ENCODE data around the gene CTBP2.

The CTBP2 gene

GRCh38 chr10:125043841-125044658 is 116.3 kb downstream of the CTBP2 start:
- DNase-seq (ENCODE audit: low read depth in 3 of 3), result no peak

GRCh38 chr10:125041856-125042506 is 118.4 kb downstream of the CTBP2 start:
- no peak for DNase-seq (ENCODE audit: low read depth in 3 of 3)

DNA sequence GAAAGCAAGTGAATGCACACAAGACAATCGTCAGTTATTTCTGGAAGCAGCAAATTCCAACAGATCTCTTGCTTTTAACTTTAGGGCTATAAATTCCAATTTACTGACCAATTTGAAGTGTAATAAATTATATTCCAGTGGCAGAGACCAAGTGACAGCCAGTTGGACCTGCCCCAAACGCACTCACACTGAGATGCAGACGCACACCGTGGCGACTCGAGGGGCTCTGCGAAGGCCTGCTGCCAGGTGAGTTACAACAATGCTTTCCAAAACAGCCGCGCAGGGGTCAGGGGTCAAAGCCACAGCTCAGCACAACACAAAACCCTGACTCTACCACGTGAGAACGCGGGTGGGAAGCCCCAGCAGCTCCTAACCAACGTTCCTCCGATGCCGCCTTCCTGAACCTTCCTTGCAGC is 121.0 kb downstream of the CTBP2 start:
- no peak for DNase-seq (ENCODE audit: low read depth in 3 of 3)

GRCh38 chr10:125038637-125039036 is 121.7 kb downstream of the CTBP2 start:
- DNase-seq (ENCODE audit: low read depth in 3 of 3), result no peak

DNA sequence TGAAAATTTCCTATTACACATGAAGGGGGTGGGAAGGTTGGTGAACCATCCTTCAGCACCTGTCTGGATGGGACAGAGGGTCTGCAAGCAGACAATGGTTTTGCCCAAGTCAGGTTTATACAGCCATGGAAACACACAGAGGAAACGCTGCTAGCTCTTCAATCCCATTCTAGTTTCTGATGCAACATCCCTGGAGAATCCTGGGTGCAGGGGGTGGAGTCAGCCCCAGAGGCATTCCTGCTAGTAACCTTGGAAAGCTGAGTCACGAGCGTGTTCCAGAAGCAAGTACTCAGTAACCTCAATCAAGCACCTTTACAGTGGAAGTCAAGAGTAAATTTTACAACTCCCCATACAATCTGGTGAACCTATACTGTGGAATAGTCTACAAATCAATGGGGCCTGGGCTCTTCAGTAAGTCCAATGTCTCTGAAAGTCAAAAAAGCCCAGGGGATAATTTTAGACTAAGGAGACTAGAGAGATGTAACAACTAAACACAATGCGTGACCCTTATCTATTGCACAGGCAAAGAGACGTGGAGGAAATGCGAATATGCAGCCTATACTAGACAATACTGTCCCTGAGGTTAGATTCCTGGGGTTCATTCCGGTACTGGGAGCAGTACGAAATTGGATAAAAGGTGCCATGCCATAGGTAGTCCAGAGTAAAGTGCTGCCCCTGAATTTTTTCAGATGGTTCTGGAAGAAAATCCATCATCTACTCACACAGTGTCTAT is 123.1 kb downstream of the CTBP2 start:
- no peak for DNase-seq (ENCODE audit: low read depth in 3 of 3)

DNA sequence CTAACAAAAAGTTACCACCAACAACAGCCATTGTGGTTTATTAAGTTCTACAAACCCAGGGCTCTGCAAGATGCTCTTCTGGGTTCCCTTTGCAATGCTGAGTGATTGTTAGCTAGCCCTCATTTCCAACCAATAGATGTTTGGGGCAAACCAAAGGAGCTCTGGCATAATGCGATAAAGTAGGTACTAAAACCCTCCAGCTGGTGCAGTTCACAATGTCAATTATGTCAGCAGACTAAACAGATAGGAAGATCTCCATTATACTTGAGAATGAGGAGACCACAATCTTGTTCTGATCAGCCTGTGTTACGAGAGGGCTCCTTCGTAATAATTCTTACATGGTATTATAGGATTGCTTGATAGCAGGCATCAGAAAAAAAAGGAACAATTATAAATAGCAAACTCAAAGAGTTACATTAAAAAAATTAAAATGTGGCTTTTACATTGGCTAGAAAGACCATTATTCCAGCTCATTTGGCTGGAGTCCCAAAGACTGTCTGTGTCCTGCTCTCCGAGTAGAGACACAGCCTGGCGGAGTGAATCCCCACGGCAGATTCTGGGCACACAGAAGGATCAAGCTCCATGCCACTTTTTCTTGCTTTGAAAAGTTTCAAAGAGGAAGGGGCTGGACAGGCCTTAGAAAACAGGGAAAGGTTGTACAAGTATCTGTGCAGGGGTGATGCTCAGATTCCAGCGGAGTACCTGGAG is 124.6 kb downstream of the CTBP2 start:
- no peak for DNase-seq (ENCODE audit: low read depth in 3 of 3)

- DNase-seq (ENCODE audit: low read depth in 3 of 3), result no peak
These were observed 125.2 kb downstream of the CTBP2 start for GRCh38 chr10:125035136-125035535.

DNA sequence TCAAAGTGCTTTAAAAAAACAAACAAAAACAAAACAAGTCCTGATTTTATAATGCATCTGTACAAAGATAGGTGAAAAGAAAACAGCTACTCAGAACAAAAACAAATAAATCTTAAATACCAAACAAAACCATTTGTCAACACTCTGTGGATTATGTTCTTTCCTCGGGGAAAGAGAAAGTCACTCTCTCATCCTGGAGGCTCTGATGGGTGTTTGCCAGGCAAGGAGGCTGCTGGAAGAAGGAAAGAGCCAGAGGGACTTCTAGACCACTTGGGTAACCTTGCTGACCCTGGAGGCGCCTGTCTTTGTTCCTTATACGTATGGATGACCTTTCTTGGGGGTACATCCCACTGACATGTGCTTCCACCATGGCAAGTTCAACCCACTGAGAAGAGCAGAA is 125.7 kb downstream of the CTBP2 start:
- no peak for DNase-seq (ENCODE audit: low read depth in 3 of 3)

DNA sequence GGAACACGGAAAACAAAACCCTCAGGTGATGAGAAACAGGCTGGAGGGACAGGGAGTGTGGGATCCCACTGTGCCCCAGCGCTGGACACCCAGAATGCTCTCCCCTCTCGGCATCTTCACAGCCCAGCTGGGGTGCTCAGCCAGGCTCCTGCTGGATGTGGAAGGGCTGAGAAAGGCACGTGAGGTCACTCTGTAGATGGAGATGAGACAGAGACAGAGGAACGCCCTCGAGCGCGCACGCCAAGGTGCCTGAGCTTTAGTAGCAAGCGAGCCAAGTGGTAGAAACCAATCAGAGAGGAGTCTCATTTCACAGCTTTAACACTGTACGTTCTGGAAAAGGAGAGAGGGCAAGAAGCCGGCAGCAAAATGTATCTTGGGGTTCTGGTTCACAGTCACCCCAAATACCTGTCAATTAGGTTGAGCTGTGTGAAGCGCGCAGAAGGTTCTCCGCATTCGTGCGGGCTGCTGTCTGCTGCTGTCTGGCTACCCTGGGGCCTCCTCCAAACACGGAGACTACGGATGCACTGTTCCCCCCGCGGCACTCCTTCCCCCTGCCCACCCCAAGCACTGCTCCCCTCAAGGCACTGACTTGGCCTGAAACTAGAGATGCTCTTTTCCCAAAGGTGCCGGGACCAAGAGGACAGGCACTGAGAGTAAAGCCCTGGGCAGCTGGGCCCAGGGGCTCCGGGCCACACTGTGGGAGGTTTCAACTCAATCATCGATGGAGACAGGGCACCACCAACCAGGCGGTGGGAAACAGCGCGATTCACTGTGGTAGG is 127.0 kb downstream of the CTBP2 start:
- no peak for DNase-seq (ENCODE audit: low read depth in 3 of 3)

GRCh38 chr10:125032474-125033020 is 127.8 kb downstream of the CTBP2 start:
- DNase-seq (ENCODE audit: low read depth in 3 of 3), result no peak

DNA sequence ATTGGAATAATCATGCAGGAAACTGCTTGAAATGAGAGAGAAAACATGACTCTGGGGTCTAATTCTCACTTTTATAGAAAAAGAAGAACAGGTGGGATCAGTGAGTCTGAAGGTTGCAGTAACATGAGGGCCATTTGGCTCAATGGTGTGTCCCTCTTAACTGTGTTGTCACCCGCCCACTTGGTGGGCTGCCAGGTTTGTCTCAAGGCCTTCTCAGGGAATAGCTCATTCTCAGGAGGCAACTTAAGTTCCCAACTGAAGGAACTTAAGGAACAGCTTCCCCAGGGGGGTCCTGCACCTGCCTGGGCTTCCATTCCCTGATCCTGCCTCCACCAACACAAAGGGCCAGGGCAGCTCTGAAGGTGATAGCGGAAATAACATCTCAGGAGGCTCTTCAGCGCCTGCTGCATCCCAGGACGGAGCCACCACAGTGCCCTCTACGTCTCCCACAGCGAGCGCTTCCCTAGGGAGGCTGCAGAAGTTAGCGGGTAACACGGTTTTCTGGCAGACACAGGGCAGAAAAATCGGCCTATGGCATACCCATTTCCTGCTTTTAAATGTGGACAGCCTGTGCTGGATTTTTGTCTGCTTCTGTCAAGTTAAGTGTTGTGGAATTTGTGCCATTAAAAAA is 129.7 kb downstream of the CTBP2 start:
- no peak for DNase-seq (ENCODE audit: low read depth in 3 of 3)

- no peak for DNase-seq (ENCODE audit: low read depth in 3 of 3)
These were observed 130.7 kb downstream of the CTBP2 start for GRCh38 chr10:125029584-125030242.

- DNase-seq (ENCODE audit: low read depth in 3 of 3), result no peak
These were observed 132.2 kb downstream of the CTBP2 start for GRCh38 chr10:125027871-125028869.

- DNase-seq (ENCODE audit: low read depth in 3 of 3), result no peak
These were observed 133.2 kb downstream of the CTBP2 start for GRCh38 chr10:125026974-125027735.

DNA sequence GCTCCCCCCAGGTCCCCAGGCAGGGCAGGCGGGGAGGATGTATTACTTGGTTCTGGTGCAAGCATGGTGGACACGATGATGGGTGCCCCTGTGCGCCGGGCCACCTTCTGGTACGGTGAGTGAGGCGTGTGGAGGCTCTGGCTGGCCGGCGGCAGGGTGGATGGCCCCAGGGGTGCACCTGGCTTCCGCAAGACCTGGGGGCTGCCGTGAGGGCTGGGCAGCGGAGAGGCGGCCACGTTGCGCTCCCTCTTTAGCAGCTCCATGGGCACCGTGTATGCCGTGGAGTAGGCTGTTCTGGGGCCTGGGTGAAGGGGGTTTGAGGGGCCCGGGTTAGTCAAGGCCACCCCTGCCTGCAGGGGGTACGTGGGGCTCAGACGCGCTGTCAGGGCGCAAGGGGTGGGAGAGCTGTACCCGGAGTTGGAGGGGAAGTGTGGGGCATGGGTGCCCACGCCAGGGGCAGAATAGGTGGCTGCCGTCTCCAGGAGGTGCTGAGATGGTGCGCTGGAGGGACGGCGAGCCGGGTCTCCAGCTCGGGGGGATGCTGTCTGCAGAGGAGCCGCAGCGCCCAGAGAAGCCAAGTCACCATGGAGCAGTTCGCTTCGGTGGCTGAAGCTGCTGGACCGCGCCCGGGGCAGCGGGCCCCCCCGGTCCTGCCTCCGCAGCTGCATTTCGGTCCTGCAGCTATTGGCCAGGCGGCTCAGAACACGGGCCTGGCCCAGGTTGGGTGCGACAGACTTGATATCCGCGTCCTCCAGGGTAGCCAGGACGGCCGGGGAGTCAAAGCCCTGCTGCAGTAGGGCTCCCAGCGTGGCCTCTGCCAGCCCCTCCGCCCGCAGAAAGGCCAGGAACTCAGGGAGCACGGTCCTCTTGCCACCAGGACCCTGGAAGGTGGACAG is 134.1 kb downstream of the CTBP2 start:
- no peak for DNase-seq (ENCODE audit: low read depth in 3 of 3)

DNA sequence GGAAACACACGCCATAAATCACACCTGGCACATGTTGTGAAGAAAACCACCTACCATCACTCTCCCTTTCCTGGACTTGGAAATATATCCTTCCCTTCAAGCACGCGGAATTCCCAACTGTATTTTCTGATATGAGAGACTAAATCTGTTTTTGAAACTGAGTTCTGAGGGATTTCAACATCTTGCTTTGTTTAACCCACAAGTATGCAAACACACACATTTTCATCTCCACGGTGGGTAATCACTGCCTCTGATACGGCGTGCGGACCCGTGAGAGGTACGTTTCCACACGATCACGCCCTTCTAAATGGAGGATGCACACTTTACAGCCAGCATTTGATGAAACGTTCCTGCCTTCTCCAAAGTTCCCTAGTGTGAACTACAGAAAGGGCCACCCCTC is 135.0 kb downstream of the CTBP2 start:
- no peak for DNase-seq (ENCODE audit: low read depth in 3 of 3)
